ENCODE results near the gene CORO2B.

GRCh38 chr15:68719672-68720071 lies 140.9 kb downstream of the CORO2B start:
- TF ChIP-seq CTCF (IDR thresholded peaks at IDR 0.05) (no peak), POLR2A (IDR thresholded peaks at IDR 0.05) (no peak)
